ENCODE measurements around the gene MYPN.
"Not testable (repeated sequence)": the region's sequence is repeated elsewhere in the genome, so short reads cannot be mapped to it uniquely, and the experiment has no call there.

DNA sequence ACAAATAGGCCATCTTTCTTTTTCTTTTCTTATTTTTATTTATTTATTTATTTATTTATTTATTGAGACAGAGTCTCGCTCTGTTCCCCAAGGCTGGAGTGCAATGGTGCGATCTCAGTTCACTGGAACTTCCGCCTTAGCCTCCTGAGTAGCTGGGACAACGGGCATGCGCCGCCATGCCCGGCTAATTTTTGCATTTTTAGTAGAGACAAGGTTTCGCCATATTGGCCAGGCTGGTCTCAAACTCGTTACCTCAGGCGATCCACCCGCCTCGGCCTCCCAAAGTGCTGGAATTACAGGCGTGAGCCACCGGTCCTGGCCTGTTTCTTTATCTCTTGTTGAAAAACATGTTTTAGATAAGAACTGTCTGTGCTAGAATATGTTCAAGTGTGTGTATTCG, 33.2 kb upstream of the MYPN start:
- TF ChIP-seq, protein P1, sequence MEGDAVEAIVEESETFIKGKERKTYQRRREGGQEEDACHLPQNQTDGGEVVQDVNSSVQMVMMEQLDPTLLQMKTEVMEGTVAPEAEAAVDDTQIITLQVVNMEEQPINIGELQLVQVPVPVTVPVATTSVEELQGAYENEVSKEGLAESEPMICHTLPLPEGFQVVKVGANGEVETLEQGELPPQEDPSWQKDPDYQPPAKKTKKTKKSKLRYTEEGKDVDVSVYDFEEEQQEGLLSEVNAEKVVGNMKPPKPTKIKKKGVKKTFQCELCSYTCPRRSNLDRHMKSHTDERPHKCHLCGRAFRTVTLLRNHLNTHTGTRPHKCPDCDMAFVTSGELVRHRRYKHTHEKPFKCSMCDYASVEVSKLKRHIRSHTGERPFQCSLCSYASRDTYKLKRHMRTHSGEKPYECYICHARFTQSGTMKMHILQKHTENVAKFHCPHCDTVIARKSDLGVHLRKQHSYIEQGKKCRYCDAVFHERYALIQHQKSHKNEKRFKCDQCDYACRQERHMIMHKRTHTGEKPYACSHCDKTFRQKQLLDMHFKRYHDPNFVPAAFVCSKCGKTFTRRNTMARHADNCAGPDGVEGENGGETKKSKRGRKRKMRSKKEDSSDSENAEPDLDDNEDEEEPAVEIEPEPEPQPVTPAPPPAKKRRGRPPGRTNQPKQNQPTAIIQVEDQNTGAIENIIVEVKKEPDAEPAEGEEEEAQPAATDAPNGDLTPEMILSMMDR (conservative IDR thresholded peaks at IDR 0.05; ENCODE audit: low read depth in 2 of 2) = not testable (repeated sequence)
- TF ChIP-seq EZH2 (IDR thresholded peaks at IDR 0.05; ENCODE audit: low read depth, unreplicated experiment); POLR2AphosphoS5 (IDR thresholded peaks at IDR 0.05; ENCODE audit: low read depth); EZH2phosphoT487 (IDR thresholded peaks at IDR 0.05; ENCODE audit: unreplicated experiment); STAT1 (IDR thresholded peaks at IDR 0.05; ENCODE audit: unreplicated experiment): not testable (repeated sequence)
